GM19372 (cell line): ENCODE data around the gene CLC.
"Not testable (repeated sequence)": the region's sequence is repeated elsewhere in the genome, so short reads cannot be mapped to it uniquely, and the experiment has no call there.

Experiments used
- ATAC-seq: cut with Tn5 transposase; IDR thresholded peaks from one replicate; pipeline ENCODE4 v1.9.1; 2021; ENCODE audit warnings: mild to moderate bottlenecking, low read depth, moderate library complexity; ENCODE audit not compliant: unreplicated experiment

Gene CLC

DNA sequence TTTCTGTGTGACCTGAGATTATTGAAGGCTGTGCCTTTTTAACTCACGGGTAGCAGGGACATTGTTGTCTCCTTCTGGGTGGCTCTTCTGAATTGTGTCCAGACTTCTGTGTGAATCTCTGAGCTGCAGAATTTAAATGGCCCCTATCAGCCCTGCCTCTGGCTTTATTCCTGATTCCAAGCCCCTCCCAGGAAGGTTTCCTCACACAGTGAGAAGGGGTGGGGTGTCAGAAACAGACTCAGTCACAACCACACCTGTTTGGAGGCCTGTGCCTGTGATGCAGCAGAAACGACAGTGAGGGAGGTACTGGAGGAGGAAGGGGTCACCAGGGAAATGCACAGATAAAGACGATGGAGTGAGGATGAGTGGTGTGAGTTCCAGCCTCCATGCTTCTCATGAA lies at the start of gene CLC:
CLC (minus strand) TSS at position 139 of the 400 bp plus-strand sequence; CDS start at position 62, 77 bp downstream.
- ATAC-seq, result no peak

DNA sequence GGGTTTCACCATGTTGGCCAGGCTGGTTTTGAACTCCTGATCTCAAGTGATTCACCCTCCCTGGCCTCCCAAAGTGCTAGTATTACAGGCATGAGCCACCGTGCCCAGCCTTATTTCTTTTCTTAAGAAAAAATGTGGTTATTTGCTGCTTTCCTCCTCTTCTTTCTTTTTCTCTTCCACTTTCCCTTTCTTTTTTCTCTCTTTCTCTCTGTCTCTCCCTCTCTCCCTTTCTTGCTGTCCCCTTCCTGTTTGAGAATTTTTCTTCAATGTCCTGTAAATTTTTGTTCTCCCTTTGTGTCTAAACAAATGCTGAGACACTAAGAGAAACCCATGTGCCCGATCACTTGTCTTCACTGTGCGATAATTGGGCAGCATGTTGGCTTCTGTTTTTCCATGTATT lies 43.1 kb upstream of the CLC start:
- ATAC-seq, result no peak

DNA sequence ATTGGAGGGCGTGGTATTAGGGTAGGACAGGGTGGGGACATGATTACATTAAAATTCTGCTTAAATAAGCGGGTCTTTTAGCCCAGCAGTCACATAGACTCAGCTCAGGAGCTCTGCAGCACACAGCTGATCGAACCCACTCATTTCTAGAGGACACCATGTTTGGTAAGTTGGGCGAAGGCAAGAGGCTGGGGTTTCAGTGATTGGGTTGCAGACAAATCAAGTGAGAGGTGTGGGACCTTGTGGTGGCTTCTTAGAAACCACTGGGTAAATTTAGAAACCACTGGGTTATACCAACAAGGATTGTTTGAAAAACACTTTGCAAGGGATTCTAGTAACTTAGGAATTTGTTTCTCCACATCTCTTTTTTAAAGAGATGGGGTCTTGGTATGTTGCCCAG lies 40.9 kb upstream of the CLC start, which contains the start of gene LEUTX:
LEUTX (plus strand) TSS at position 92 of the 400 bp plus-strand sequence; CDS start at position 159, 67 bp downstream.
- ATAC-seq, result no peak

GRCh38 chr19:39768786-39769185 lies 31.0 kb upstream of the CLC start:
- no peak for ATAC-seq

DNA sequence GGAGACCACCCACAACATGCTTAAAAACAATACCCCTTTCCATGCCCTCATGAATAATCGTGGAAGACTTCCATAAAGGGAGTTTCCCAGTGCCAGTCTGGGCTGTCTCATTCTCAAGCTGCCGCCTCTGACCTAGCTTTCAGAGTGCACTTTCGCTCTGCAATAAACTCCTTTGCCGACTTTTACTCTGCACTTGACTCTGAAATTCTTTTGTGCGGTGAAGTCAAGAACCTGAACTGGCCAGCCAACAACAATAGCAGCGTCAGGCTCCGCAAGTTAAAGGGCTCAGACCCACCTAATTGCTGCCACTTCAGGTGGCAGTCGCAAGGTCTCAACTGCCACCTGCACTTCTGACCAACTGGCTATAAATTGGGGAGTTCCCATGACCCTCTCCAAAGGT lies 30.5 kb upstream of the CLC start:
- no peak for ATAC-seq

- no peak for ATAC-seq
Observed at GRCh38 chr19:39765091-39766076, 27.6 kb upstream of the CLC start.

DNA sequence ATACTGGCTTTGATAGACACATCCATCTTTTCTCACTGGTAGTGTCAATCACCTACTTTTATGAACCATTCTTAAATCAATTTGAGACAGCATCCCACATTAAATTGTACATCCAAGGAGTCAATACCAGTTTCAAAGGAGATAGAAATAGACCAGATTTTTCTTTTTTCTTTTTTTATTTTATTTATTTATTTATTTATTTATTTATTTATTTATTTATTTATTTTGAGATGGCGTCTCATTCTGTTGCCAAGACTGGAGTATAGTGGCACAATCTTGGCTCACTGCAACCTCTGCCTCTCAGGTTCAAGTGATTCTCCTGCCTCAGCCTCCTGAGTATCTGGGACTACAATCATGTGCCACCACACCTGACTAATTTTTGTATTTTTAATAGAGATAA lies 24.0 kb upstream of the CLC start:
- ATAC-seq, result not testable (repeated sequence)

- ATAC-seq, result no peak
Observed at GRCh38 chr19:39759457-39760184, 21.8 kb upstream of the CLC start.

DNA sequence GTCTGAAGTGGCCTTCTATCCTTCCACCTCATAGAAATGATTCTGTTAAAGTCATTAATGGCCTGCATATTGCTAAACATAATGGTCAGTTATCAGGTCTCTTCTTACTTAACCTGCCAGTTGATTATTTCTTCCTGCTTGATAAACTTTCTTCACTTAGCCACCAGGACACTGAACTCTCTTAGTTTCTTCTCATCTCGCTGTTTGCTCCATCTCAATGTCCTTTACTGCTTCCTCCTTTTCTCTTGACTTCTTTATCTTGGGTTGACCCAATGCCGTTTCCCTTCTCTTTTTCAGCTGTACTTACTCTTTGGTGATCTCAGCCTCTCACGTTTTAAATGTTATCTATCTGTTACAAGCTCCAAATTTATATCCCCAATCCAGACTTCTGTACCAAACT lies 17.1 kb upstream of the CLC start:
- no peak for ATAC-seq

- ATAC-seq, result no peak
Observed at GRCh38 chr19:39754544-39754943, 16.7 kb upstream of the CLC start.

DNA sequence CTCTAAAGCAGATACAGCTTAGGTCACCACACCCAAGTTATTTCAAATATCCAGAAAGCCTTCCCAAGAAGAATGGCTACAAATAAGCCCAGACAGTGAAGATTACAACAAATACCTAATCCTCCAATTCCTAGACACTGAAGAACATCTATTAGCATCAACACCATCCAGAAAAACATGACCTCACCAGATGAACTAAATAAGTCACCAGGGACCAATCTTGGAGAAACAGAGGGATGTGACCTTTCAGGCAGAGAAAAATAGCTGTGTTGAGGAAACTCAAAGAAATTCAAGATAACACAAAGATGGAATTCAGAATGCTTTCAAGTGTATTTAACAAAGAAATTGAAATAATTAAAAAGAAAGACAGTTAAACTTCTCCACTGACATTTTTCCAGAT lies 15.0 kb upstream of the CLC start:
- ATAC-seq, result no peak

- ATAC-seq, result no peak
Observed at GRCh38 chr19:39752390-39752789, 14.6 kb upstream of the CLC start.

GRCh38 chr19:39749981-39750380 lies 12.2 kb upstream of the CLC start:
- no peak for ATAC-seq

DNA sequence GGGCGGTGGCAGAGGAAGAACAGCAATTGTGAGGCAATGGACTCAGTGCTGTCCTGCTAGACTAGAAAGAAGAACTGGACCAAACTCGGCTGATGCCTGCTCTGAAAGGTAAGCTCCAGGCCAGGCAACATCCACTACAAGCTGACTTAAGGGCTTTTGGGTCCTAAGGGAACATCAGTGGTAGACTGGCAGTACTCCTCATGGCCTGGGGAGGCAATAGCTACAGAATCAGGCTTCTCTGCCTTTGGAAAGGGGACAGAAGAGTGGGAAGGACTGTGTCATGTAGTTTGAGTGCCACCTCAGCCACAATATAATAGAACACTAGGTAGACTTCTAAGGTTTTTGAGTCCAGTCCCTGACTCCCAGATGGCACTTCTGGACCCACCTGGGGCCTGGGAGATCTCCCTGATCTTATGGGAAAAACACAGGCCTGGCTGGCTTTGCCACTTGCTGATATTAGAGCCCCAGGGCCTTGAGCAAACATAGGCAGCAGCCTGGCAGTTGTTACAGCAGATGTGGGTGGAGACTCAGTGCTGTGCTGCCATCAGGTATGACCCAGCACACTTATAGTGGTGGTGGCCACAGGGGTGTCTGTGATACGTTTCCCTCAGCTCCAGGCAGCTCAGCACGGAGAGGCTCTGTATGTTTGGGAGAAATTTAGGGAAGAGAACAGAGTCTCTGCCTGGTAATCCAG lies 9.2 kb upstream of the CLC start:
- ATAC-seq, result no peak

- no peak for ATAC-seq
Observed at GRCh38 chr19:39745643-39746042, 7.8 kb upstream of the CLC start.

DNA sequence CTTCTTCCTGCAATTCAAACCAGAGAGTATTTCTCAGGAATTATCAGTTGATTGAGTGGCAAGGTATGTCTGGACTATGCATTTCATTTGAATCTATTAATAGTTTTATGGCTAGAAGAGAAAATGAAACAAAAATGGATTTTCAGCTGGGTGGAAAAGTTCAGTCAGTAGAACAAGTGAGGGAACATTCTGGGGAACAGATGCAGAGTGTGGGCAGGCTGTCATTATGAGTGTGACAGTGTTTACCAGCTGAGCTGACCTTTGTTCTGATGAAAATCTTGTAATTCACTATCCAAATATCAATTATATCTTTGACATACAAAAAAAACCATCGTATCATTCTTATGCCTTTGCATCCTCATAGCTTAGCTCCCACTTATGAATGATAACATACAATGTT lies 2.6 kb upstream of the CLC start:
- ATAC-seq, result no peak

DNA sequence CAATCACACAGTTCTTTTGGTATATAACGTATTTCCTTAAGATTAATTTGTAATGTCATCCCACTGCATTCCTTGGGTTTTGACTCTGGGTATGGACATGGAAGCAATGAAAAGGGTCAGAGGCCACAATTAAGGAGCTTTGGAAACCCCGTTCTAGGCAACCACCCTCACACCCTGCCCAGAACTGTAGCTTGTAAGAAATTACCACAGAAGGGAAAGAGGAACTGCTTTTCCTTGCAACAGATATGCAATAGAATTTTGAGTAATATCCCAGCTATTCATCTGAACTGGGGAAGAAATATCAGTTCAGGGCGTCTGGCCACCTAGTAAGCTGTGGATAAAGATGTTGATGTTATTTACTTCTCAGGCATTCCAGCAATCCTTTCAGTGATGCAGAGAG lies 985 bp upstream of the CLC start:
- ATAC-seq, result no peak

- no peak for ATAC-seq
Observed at GRCh38 chr19:39737351-39737750, 478 bp downstream of the CLC start.

DNA sequence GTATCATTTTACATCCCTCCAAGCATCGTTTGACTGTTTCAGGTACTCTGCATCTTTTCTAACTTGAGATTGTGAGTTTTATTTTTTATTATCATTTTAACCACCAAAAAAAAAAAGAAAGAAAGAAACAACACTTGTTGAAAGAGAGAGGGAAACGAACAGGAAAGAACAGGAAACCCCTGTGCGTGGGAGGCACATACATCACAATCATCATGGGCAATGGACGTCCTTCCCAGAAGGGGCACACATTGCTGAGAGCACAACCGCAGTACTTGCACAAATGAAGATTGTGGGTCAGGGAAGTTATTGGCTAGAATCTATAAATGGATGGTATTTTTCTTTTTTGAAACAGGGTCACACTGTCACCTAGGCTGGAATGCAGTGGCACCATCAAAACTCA lies 1.7 kb downstream of the CLC start:
- no peak for ATAC-seq

GRCh38 chr19:39735688-39736087 lies 2.1 kb downstream of the CLC start:
- ATAC-seq, result no peak

GRCh38 chr19:39733841-39734240 lies 4.0 kb downstream of the CLC start:
- ATAC-seq, result no peak
